Medulla oblongata (tissue), 1 donor: Measurements from ENCODE around the gene NAA10.
A peak's percentile ranks its signal among the peaks of the same experiment; 100 is the strongest.

Experiments used
- DNase-seq: peaks from one replicate; pipeline ENCODE4 v3.0.0-alpha.2; 2015; ENCODE audit errors: extremely low spot score

The NAA10 gene

GRCh38 chrX:153966841-153967535 lies 32.2 kb upstream of the NAA10 start:
- DNase-seq: no peak

- DNase-seq: no peak
Measured at GRCh38 chrX:153966283-153966688, 31.4 kb upstream of the NAA10 start.

GRCh38 chrX:153965406-153965805 lies 30.6 kb upstream of the NAA10 start:
- no peak for DNase-seq

- no peak for DNase-seq
Measured at GRCh38 chrX:153964105-153964504, 29.3 kb upstream of the NAA10 start.

GRCh38 chrX:153963546-153963945 lies 28.7 kb upstream of the NAA10 start:
- DNase-seq: no peak

GRCh38 chrX:153961292-153961691 lies 26.5 kb upstream of the NAA10 start:
- DNase-seq: no peak

- DNase-seq: no peak
Measured at GRCh38 chrX:153960786-153961185, 25.9 kb upstream of the NAA10 start.

- DNase-seq: no peak
Measured at GRCh38 chrX:153960077-153960476, 25.2 kb upstream of the NAA10 start.

GRCh38 chrX:153959649-153960048 lies 24.8 kb upstream of the NAA10 start:
- DNase-seq: no peak

GRCh38 chrX:153958605-153959004 lies 23.8 kb upstream of the NAA10 start:
- no peak for DNase-seq

- no peak for DNase-seq
Measured at GRCh38 chrX:153957224-153957623, 22.4 kb upstream of the NAA10 start.

- no peak for DNase-seq
Measured at GRCh38 chrX:153956044-153956907, 21.4 kb upstream of the NAA10 start.

- no peak for DNase-seq
Measured at GRCh38 chrX:153955228-153955732, 20.4 kb upstream of the NAA10 start.

GRCh38 chrX:153954558-153955227 lies 19.9 kb upstream of the NAA10 start:
- DNase-seq: no peak

- no peak for DNase-seq
Measured at GRCh38 chrX:153953892-153954557, 19.2 kb upstream of the NAA10 start.

- DNase-seq: peak; percentile 57
Measured at GRCh38 chrX:153953342-153953830, 18.5 kb upstream of the NAA10 start.

GRCh38 chrX:153952373-153953026 lies 17.7 kb upstream of the NAA10 start:
- DNase-seq: no peak

- DNase-seq: no peak
Measured at GRCh38 chrX:153951683-153952372, 17.0 kb upstream of the NAA10 start.

GRCh38 chrX:153950127-153950526 lies 15.3 kb upstream of the NAA10 start:
- no peak for DNase-seq
